Esophagus muscularis mucosa (tissue), 4 donors: Measurements from ENCODE around the gene KAT2B. TPM values are rescaled to one million over a fixed set of nuclear protein-coding genes. Genes with fewer than 3 reads are reported as not detected.

ENCODE experiments used
- DNase-seq: peaks from one replicate; pipeline ENCODE4 v3.0.0-alpha.2; 2017; ENCODE audit errors: extremely low spot score
- H3K27ac ChIP-seq, 4 donors: fragments of 200-600 bp; sonication (generic); replicated peaks in 1 of 4; 1 replicate in 3 of 4; 2 replicates in 1 of 4; pipeline ENCODE4 v1.5.1; 2016 to 2019; ENCODE audit warnings: mild to moderate bottlenecking in 1 of 4
- H3K27me3 ChIP-seq, 4 donors: fragments of 200-600 bp; sonication (generic); one replicate each; pipeline versions ENCODE4 v1.5.1 to v1.6.0; 2016 to 2019
- H3K36me3 ChIP-seq, 4 donors: fragments of 200-600 bp; sonication (generic); one replicate each; pipeline ENCODE4 v1.5.1; 2016 to 2019
- H3K4me1 ChIP-seq, 4 donors: fragments of 200-600 bp; sonication (generic); one replicate each; pipeline ENCODE4 v1.5.1; 2016 to 2019
- H3K4me3 ChIP-seq, 4 donors: fragments of 200-600 bp; sonication (generic); 1 replicate in 2 of 4; 2 replicates in 2 of 4; pipeline ENCODE4 v1.5.1; 2016 to 2019; ENCODE audit warnings: mild to moderate bottlenecking in 4 of 4, moderate library complexity in 1 of 4
- H3K9me3 ChIP-seq, 4 donors: fragments of 200-600 bp; sonication (generic); 1 replicate in 3 of 4; 2 replicates in 1 of 4; pipeline ENCODE4 v1.5.1; 2016 to 2019
- EP300 ChIP-seq: sonication (generic); formaldehyde crosslinking; IDR thresholded peaks from one replicate; pipeline ENCODE4 v1.6.1; 2017; ENCODE audit warnings: antibody characterized with exemption
- POLR2A ChIP-seq: fragments of 450-650 bp; IDR thresholded peaks from one replicate; pipeline ENCODE4 v1.6.1; 2017; ENCODE audit warnings: antibody characterized with exemption, moderate library complexity, mild to moderate bottlenecking, low read depth
- POLR2AphosphoS5 ChIP-seq, 2 donors: sonication (generic); formaldehyde crosslinking; IDR thresholded peaks; one replicate each; pipeline ENCODE4 v1.6.1; 2017; ENCODE audit warnings: antibody characterized with exemption in 2 of 2
- WGBS: methylation state at CpG from one replicate; pipeline ENCODE4 v1.1.5; 2018; 5-methylcytosine and 5-hydroxymethylcytosine counted together
- intact Hi-C: fragments of 100-400 bp; cut with DNase I; formaldehyde crosslinking; loops from one replicate; pipeline ENCODE4 v1.15.1; 2023
- total RNA-seq, 4 donors: library from RNA; depleted of rRNA; stranded (reverse); fragments of >200 nt; gene quantifications; one replicate each; pipeline versions ENCODE4 v1.1.0 to v1.2.1, GENCODE V29; 2016
- TF ChIP-seq, protein P1 (sequence below), 3 experiments: fragments of 200-600 bp in 2 of 3; fragments of 450-650 bp in 1 of 3; sonication (generic) in 2 of 3; IDR thresholded peaks; one replicate each; pipeline ENCODE4 v1.5.1; 2017 to 2019; ENCODE audit warnings: antibody characterized with exemption in 3 of 3, mild to moderate bottlenecking in 2 of 3, moderate library complexity in 1 of 3

Gene KAT2B
- total RNA-seq, 4 donors from 2014 or later: 37.8 to 58.5 (median 49.5) TPM

DNA sequence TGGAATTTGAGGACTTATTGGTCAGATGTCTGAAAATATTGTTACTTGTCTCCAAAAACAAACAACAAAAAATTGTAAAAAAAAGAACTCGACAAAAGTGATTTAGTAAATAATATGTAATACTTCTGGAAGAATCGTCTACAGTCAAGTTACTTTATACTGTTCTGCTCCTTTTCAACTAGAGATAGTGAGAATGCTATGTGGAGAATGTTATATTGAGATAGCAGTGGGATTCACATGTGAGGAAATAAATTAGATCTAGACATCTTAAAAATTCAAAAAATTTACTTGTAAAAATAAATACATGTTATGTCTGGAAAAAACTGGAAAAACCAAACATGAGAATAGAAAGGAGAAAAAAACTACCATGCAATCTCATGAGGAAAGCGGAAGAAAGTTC, 80.8 kb downstream of the KAT2B start:
- H3K27ac ChIP-seq: no peak overlapping the region
- peaks cover 27 to 80% (median 56%) of the 10 kb centered on the region in 4 donors for H3K36me3 ChIP-seq
- no peaks in the 10 kb centered on the region for H3K9me3 ChIP-seq
- H3K27me3 ChIP-seq: no peaks in the 10 kb centered on the region
- no peak for TF ChIP-seq POLR2A
- intact Hi-C loops: no loop called here
- WGBS: 84% methylated on average over 3 of the region's 3 CpGs
- no peaks in the 10 kb centered on the region for H3K4me1 ChIP-seq
- no peak for DNase-seq
- no peak overlapping the region for H3K4me3 ChIP-seq

- no peak for TF ChIP-seq EP300
- no peak for TF ChIP-seq POLR2A
- TF ChIP-seq, protein P1, sequence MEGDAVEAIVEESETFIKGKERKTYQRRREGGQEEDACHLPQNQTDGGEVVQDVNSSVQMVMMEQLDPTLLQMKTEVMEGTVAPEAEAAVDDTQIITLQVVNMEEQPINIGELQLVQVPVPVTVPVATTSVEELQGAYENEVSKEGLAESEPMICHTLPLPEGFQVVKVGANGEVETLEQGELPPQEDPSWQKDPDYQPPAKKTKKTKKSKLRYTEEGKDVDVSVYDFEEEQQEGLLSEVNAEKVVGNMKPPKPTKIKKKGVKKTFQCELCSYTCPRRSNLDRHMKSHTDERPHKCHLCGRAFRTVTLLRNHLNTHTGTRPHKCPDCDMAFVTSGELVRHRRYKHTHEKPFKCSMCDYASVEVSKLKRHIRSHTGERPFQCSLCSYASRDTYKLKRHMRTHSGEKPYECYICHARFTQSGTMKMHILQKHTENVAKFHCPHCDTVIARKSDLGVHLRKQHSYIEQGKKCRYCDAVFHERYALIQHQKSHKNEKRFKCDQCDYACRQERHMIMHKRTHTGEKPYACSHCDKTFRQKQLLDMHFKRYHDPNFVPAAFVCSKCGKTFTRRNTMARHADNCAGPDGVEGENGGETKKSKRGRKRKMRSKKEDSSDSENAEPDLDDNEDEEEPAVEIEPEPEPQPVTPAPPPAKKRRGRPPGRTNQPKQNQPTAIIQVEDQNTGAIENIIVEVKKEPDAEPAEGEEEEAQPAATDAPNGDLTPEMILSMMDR (IDR thresholded peaks at IDR 0.05): no peak
- no peak for TF ChIP-seq POLR2AphosphoS5 (IDR thresholded peaks at IDR 0.05)
- Histone ChIP-seq H3K27ac (no peak overlapping the region), H3K4me1 (no peaks in the 10 kb centered on the region), H3K36me3 (peaks cover 34 to 84% (median 54%) of the 10 kb centered on the region in 4 donors), H3K27me3 (no peaks in the 10 kb centered on the region), H3K9me3 (no peaks in the 10 kb centered on the region), H3K4me3 (no peak overlapping the region)
- no peak for DNase-seq
- 82% methylated on average over 2 of the region's 2 CpGs for WGBS
- intact Hi-C loops: no loop called here
These were observed 82.9 kb downstream of the KAT2B start for GRCh38 chr3:20123131-20123652.

GRCh38 chr3:20125289-20125688, 85.0 kb downstream of the KAT2B start:
- intact Hi-C loops: no loop called here
- 98% methylated on average over 4 of the region's 4 CpGs for WGBS
- TF ChIP-seq POLR2AphosphoS5 (IDR thresholded peaks at IDR 0.05): no peak
- TF ChIP-seq, protein P1 (IDR thresholded peaks at IDR 0.05): no peak
- no peak for TF ChIP-seq POLR2A
- TF ChIP-seq EP300: no peak
- DNase-seq: no peak
- Histone ChIP-seq H3K27me3 (no peaks in the 10 kb centered on the region), H3K9me3 (no peaks in the 10 kb centered on the region), H3K4me1 (peaks cover 0 to 6% (median 6%) of the 10 kb centered on the region in 4 donors), H3K27ac (no peak overlapping the region), H3K4me3 (no peak overlapping the region), H3K36me3 (peaks cover 25 to 86% (median 47%) of the 10 kb centered on the region in 4 donors)

GRCh38 chr3:20125897-20126296, 85.7 kb downstream of the KAT2B start:
- H3K27me3 ChIP-seq: no peaks in the 10 kb centered on the region
- intact Hi-C loops: no loop called here
- H3K4me1 ChIP-seq: peaks cover 0 to 8% (median 7%) of the 10 kb centered on the region in 4 donors
- no peaks in the 10 kb centered on the region for H3K9me3 ChIP-seq
- TF ChIP-seq POLR2AphosphoS5 (IDR thresholded peaks at IDR 0.05) (no peak), POLR2A (no peak), EP300 (no peak)
- TF ChIP-seq, protein P1 (IDR thresholded peaks at IDR 0.05): no peak
- 87% methylated on average over 10 of the region's 10 CpGs for WGBS
- peaks cover 19 to 80% (median 42%) of the 10 kb centered on the region in 4 donors for H3K36me3 ChIP-seq
- DNase-seq: no peak
- no peak overlapping the region for H3K4me3 ChIP-seq
- no peak overlapping the region for H3K27ac ChIP-seq

- intact Hi-C loops: no loop called here
- DNase-seq: no peak
- Histone ChIP-seq H3K36me3 (peaks cover 12 to 65% (median 27%) of the 10 kb centered on the region in 4 donors), H3K4me1 (peaks cover 0 to 8% (median 7%) of the 10 kb centered on the region in 4 donors), H3K9me3 (no peaks in the 10 kb centered on the region), H3K4me3 (no peak overlapping the region), H3K27me3 (no peaks in the 10 kb centered on the region), H3K27ac (no peak overlapping the region)
- TF ChIP-seq, protein P1 (IDR thresholded peaks at IDR 0.05): no peak
- TF ChIP-seq POLR2A (no peak), EP300 (no peak), POLR2AphosphoS5 (IDR thresholded peaks at IDR 0.05) (no peak)
- 77% methylated on average over 2 of the region's 2 CpGs for WGBS
These were observed 88.1 kb downstream of the KAT2B start for GRCh38 chr3:20128358-20128757.
